GM21515 (cell line): ENCODE results near the gene TOX3.

Source experiments
- ATAC-seq: cut with Tn5 transposase; IDR thresholded peaks from one replicate; pipeline ENCODE4 v1.9.1; 2021; ENCODE audit not compliant: unreplicated experiment

TOX3 gene

DNA sequence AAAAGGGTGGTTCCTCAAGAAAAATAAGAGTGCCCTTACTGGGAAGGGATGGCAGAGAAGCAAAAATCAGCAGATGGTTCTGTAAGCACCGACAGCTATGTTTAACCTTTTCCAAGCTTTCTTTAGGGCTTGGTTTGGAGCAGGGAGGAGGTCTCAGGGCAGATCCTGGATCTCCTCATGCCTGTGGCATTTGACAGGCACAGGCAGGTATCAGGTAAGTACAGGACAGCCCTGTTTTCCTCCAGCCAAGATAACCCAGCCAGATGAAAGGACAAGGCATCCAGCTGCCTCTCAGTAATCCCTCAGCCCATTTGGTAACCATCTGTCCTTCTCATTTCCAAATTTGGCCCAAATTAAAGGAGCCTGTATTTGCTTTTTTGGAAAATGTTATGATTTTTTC lies 141.5 kb downstream of the TOX3 start:
- no peak for ATAC-seq

DNA sequence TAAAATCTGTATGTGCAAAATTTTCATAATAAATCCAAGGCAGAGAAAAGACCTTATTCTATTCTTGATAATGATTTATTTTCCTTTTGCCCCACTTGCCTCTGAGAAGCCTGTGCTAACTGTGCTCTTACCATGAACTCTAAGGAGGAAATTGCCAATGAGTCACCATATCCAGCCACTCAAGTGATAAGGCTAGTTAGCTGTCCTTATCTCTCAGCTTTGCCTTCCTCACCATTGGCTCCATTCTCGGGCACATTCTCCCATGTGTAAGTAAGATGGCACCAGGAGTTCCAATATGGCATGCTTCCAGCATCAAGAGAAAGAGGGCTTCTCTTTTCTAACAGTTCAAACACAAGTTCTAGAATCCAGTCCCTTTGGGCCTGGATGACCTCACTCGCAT lies 142.4 kb downstream of the TOX3 start:
- no peak for ATAC-seq

DNA sequence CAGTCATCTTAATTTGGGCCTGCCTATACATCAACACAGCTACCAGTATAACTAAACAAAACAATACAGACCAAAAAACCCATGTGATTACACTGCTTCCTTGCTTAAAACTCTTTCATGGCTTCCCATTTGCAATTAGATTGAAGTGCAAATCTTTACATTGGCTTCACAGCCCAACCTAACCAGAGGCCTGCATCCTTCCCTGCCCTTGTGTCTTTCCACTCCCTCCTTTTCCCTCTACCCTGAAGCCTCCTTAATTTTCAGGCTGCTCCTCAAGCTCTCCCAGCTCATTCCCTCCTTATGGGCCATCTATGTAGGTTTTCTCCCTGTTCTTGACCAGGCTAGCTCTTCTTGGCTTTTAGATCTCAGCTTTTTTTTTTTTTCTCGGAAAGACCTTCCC lies 147.8 kb downstream of the TOX3 start:
- ATAC-seq: no peak

DNA sequence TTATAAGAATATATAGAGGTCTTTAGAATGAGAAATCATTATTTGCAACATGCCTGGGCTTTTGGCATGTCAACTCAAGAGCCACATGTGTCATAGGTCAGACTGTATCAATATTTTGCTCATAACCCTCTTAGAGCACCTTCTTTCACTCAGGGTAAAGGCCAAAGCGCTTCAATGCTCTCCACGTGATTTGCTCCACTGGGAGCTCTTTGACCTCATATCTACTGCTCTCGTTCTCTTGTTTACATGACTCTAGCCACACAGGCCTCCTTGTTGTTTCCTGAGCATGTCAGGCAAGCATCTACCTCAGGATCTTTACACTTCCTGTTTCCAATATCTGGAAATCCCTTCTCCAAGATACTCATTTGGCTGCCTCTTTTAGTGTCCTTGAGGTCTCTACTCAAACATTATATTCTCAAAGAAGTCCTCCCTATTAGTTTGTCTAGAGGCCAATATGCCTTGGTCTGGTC lies 148.4 kb downstream of the TOX3 start:
- ATAC-seq: no peak

DNA sequence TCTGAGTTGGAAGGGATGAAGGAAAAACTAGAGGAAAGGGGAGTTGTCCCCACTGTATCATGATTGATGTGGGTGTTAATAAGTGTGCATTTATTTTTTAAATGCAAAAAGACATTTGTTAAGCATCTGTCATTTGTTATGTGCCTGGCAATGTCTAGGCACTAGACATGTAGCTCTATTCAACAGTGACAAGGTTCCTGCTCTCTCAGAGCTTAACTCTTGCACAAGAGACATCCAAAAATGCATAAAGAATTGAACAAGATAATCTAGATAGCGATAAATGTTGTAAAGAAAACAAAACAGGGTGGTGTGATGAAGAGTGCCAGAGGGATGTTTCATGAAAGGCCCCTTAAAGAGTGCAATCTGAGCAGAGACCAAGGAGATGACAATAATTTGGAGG lies 148.9 kb downstream of the TOX3 start:
- ATAC-seq: no peak

DNA sequence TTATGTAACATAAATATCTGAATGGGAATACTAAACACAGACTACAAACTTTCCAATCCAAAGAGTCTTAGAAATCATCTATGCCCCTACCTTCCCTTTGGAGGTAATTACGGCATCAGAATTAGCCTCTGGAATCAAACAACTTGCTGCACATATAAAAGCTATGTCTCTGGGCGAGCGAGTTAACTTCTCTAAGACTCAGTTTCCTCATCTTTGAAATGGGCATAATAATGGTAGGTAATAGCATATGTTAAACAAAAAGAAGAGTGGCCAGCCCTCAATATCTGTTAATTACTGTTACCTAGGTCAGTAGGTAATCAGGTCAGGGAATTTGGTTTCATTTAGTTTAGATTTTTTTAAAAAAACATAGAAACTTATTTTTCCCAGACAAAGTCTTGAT lies 153.5 kb downstream of the TOX3 start:
- no peak for ATAC-seq

DNA sequence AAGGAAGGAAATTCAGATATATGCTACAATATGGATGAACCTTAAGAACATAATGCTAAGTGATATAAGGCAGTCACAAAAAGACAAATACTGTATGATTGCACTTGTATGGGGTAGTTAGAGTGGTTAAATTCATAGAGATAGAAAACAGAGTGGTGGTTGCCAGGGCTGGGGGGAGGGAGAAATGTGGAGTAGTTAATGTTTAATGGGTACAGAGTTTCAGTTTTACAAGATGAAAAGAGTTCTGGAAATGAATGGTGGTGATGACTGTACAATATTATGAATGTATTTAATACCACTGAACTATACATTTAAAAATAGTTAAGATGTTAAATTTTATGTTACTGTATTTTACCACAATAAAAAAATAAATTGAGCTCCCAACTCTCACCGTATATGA lies 157.9 kb downstream of the TOX3 start:
- no peak for ATAC-seq
